Fibroblast of peridontal ligament (primary cell): ENCODE data around the gene DET1.
"Not testable (repeated sequence)": the region's sequence is repeated elsewhere in the genome, so short reads cannot be mapped to it uniquely, and the experiment has no call there.

Source experiments
- DNase-seq: peaks from one replicate; pipeline ENCODE4 v3.0.0-alpha.2; 2010; ENCODE audit errors: extremely low read depth

Gene DET1

GRCh38 chr15:88546248-88547129, at the start of gene DET1:
Gene DET1 (minus strand): TSS chr15:88546681. CDS start chr15:88531705, 14,976 bp downstream.
- peak; percentile 92 for DNase-seq

- no peak for DNase-seq
Measured at GRCh38 chr15:88591384-88591783, 44.9 kb upstream of the DET1 start.

- DNase-seq: no peak
Measured at GRCh38 chr15:88590759-88591158, 44.3 kb upstream of the DET1 start.

- DNase-seq: no peak
Measured at GRCh38 chr15:88586401-88587162, 40.1 kb upstream of the DET1 start.

- no peak for DNase-seq
Measured at GRCh38 chr15:88580532-88580931, 34.1 kb upstream of the DET1 start.

- DNase-seq: no peak
Measured at GRCh38 chr15:88579322-88579721, 32.8 kb upstream of the DET1 start.

GRCh38 chr15:88574655-88575054, 28.2 kb upstream of the DET1 start:
- DNase-seq: no peak

GRCh38 chr15:88574077-88574476, 27.6 kb upstream of the DET1 start:
- DNase-seq: no peak

GRCh38 chr15:88571852-88572259, 25.4 kb upstream of the DET1 start:
- DNase-seq: no peak

GRCh38 chr15:88571153-88571851, 24.8 kb upstream of the DET1 start:
- DNase-seq: no peak

GRCh38 chr15:88568589-88568988, 22.1 kb upstream of the DET1 start:
- DNase-seq: no peak

- no peak for DNase-seq
Measured at GRCh38 chr15:88564741-88565140, 18.3 kb upstream of the DET1 start.

GRCh38 chr15:88563638-88564037, 17.2 kb upstream of the DET1 start:
- DNase-seq: no peak

- DNase-seq: not testable (repeated sequence)
Measured at GRCh38 chr15:88559565-88559964, 13.1 kb upstream of the DET1 start.

GRCh38 chr15:88558026-88558425, 11.5 kb upstream of the DET1 start:
- not testable (repeated sequence) for DNase-seq

- DNase-seq: not testable (repeated sequence)
Measured at GRCh38 chr15:88548009-88548408, 1.5 kb upstream of the DET1 start.

- DNase-seq: not testable (repeated sequence)
Measured at GRCh38 chr15:88545578-88546247, 768 bp downstream of the DET1 start.

GRCh38 chr15:88543065-88543776, 3.3 kb downstream of the DET1 start:
- peak; percentile 6 for DNase-seq

- no peak for DNase-seq
Measured at GRCh38 chr15:88542342-88542733, 4.1 kb downstream of the DET1 start.

- DNase-seq: no peak
Measured at GRCh38 chr15:88541709-88542341, 4.7 kb downstream of the DET1 start.
